ENCODE data around the gene ACTN1.

Gene ACTN1

DNA sequence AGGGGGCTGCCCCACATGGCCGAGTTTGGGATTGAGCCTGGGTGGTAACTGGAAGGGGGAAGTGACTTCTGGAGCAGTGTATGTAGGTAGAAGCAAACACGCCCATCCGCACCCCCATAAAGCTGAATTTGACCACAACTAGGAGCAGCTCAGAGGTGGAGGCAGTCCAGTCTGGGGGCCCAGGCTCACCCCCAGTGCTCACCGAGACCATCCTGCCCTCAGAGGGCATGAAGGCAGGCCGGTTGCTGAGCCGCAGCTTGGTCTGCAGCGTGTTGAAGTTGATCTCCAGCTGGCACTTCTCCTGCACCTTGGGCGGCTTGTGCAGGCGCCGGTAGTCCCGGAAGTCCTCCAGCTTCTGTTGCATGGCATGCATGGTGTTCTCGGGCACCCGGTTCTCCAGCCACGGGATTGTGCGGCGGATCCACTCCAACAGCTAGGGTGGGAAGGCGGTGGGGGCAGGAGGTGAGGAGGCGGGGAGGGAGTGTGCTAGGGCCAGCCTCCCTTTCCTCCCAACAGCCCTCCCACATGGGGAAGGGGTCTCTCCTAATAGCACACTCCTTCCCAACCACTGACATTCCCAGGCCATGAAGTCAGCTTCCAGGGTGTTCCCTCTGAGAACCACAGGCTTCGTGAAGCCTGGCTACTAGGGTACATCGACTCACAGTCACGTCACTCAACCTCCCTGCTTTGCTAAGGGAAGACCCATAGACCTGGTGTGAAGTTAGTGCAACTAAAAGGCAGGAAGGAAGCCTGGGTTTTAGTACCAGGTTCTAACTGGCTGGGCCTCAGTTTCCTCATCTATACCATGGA lies 87.0 kb downstream of the ACTN1 start:
- DNase-seq (ENCODE audit: low read depth in 2 of 2) = no peak

DNA sequence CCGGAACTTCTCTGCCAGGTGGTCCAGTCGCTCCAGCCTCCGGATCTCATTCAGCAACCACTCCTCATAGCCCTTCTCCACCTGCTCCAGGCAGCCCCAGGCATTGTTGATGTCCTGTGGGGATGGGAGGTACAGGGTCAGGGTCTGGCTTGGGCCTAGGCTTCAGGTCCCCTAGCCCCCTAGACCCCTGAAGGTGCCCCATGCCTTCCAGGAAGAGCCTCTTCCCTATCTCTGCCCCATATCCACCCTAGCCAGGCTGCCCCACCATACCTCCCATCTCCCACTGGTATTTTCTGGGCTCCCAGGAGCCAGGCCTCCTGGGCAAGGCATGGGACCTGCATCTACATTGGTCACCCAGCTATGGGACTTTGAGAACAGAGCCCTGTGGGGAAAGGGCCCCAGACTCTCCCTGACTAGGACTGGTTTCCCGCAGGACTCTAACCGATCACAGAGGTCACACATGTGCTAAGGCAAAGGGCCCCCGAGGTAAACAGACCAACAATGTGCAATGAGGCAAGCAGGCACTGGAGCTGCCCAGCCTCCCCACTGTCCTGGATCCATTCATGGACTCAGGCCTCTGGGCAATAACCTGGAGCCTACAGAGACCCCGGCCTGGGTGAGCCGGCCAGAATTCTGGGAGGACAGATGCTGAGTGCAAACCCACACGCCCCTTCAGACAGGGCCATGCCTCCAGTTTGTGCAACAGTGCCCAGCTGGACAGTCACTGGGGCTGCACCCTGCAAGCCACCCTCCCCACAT lies 88.8 kb downstream of the ACTN1 start:
- DNase-seq (ENCODE audit: low read depth in 2 of 2) = no peak

DNA sequence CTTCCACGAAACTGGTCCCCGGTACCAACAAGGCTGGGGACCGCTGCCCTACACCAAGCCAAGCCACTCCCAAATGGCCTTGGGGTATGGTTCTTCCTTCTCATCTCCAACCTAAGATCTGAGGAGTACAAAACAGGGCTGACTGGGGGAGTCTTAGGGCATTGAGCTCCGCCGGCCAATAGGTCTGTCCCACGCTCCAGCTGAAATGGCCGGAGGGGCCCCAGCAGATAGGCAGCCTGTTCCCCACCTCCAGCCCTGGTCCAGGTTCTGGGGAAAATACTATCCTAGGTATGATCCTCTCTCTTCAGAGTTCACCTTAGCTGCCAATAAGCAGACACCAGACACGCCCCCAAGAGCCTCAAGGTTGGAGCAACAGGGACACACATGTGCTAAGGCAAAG lies 90.2 kb downstream of the ACTN1 start:
- no peak for DNase-seq (ENCODE audit: low read depth in 2 of 2)

DNA sequence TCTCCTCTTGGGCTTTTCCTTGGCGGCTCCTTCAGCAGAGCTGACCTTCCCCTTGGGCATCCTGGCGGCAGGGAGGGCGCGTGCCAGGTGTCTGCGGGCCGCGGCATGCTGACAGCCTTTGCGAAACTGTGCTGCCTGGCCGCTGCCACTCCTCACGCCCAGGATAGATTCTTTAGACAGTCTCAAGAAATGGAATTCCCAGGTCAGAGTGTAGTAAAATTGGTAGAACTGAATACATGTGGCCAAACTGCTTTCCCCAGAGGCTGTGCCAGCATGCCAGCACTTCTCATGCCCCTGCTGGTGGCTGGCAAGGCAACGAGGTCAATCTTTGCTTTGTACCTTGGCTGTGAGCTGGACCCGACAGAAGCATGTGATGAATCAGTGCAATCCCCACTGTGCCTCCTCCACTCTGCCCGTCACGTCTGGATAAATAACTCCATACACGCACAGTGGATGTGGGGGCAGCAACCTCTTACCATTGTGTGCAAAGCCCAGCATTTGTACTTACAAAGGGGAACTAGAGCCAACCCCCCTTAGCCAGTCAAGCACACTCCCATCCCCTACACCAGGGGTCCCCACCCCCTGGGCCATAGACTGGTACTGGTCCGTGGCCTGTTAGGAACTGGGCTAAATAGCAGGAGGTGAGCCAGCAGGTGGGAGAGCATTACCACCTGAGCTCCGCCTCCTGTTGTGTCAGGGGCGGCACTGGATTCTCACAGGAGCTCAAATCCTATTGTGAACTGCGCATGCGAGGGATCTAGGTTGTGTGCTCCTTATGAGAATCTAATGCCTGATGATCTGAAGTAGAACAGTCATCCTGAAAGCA lies 90.9 kb downstream of the ACTN1 start:
- DNase-seq (ENCODE audit: low read depth in 2 of 2) = no peak

DNA sequence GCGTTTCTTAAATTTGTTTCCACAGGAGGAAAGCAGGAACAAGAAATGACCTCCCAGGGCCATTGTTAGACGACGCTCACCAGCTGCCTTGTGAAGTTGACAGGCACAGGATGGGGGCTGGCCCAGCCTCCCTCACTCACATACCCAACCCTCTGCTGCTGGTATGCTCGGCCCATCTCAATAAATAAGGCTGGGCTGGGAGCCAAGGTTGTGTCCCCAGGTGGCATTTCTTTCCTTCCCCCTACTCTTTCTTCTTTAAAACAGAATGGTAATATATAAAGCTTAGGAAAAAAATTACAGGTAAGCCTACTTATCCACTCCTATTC lies 93.0 kb downstream of the ACTN1 start:
- no peak for DNase-seq (ENCODE audit: low read depth in 2 of 2)

DNA sequence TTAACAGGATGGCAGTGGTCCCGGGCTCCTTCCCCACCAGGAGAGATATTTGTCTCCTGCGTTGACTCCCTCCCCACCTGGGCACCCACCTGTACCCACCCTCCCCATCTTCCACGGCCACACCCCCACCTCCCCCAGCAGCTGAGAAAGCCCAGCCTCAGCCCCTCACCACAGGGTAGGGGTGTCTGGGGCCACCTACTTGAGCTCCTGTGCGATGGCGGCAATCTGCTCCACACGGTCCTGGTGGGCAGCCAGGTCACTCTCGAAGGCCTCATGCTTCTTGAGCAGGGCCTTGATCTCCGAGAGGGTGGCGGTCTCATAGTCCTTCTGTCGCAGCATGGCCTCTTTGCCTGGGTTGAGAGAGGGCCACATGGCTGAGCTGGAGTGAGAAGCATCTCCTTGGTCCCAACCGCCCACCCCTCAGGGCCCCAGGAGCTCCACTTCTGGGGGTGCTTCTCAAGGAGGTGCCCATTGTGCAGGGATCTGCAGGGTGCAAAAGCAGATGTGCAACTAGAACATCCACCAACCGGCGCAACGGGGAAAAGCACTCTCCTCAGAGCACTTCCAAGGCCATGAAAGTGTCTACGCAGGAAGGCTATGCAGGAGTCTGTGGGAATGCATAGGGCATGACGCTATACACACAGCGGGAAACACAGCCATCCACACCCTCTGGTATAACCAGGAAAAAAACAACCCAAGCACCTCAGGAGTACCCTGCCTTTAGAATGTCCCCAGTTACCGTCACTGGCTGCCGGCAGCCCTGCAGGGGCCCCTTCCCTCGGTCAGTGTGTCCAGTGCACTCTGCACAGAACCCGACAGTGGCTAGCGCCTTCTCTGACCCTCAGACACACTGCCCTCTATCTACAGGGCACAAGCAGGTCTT lies 93.6 kb downstream of the ACTN1 start:
- no peak for DNase-seq (ENCODE audit: low read depth in 2 of 2)

DNA sequence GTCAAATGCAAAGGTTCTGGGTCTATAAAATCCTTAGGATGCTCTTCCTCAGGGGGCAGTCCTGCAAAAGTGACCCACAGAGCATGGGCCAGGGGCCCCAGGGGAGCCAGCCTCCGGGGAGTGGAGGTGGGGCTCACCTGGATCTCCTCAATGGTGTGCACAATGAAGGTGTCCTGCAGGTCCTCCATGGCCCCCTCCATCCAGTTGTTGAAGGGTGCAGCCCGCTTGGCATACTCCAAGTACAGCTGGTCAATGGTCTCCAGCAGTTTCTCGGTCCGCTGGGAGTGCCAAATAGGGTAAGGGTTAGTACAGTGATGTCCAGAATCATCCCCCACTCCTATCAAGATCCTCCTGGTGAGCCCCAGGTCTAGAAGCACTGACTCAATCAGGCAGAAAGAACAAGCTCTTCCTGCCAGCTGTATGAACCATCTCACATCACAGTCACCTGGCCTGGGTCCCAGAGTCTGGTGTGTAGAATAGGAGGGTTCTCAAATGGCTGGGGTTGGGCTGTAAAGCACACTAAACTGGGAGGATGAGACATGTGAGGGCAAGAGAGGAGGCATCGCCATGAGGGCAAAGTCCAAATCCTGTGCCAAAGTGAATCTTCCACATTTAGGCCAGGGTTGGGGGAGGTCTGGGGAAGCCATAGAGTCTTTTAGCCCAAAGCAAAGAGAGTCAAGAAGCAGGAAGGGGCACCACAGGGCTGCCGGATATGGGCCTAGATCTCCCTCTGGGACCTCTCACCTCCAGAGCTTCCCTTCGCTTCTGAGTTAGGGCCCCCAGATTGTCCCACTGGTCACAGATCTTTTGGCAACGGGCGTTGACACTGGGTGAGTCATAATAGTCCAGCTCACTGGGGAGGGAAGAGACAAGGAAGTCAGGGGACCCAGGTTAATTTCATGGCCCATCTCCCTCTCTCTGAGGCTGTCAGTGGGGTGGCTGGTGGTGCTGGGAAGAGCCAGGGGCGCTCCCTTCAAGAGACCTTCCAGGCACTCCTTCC lies 94.8 kb downstream of the ACTN1 start:
- DNase-seq (ENCODE audit: low read depth in 2 of 2) = peak; percentile 40 to 43

DNA sequence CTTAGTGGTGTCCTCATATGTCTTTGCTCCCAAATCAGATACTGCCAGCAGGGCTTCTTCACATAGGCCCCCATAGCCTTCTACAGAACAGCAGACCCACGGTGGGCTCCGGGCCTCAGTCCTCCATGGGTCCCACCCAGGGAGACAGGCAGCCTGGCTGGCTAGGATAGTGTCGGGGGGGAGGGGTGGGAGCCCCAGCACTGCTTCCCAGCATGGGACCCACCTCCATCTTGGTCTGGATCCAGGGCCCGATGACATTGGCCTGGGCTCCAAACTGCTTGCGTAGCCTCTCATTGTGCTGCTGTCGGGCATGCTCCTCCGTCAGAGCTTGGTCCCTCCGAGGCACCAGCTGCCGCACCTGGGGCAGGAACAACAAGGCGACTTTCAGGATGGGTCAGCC lies 96.9 kb downstream of the ACTN1 start:
- DNase-seq (ENCODE audit: low read depth in 2 of 2) = no peak

DNA sequence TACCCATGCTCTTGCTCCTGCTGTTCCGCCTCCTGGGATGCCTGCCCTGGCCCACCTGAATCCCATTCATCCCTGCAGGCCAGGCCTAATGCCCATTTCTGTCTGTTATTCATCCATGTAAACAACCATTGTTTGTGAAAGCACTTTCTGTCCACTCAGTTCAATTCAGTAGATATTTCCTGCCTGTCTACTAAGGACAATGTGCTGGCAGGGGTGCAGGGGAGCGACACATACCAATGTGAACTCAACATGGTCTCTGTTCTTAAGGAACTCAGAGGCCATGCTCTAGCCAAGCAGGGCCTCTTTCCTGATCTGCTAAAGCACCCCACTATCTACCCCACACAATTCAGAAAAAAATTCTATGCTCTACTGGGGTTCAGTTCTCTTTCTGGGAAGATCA lies 97.7 kb downstream of the ACTN1 start:
- no peak for DNase-seq (ENCODE audit: low read depth in 2 of 2)

DNA sequence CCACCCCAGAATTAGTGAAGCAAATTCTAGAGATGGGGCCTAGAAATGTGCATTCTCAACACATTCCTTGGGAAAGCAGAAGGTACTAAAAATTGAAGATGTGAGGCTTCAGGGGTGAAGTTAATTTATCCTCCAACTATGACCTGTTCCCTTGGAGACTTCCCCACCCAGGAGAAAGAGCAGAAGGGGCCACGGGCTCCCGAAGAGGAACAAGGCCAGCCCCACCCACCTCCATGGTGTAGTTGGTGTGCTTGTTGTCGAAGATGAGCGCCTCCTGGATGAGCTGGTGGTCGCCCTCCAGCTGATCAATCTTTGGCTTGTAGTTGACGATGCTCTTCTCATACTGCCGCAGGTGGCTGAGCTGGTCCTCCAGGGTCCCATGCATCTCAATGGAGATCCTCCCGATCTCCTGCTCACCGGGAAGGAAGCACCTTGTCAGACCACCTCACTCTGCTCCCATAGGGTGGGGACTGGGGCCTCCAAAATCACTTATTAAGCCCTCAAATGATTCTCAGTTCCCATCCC lies 98.5 kb downstream of the ACTN1 start:
- no peak for DNase-seq (ENCODE audit: low read depth in 2 of 2)

DNA sequence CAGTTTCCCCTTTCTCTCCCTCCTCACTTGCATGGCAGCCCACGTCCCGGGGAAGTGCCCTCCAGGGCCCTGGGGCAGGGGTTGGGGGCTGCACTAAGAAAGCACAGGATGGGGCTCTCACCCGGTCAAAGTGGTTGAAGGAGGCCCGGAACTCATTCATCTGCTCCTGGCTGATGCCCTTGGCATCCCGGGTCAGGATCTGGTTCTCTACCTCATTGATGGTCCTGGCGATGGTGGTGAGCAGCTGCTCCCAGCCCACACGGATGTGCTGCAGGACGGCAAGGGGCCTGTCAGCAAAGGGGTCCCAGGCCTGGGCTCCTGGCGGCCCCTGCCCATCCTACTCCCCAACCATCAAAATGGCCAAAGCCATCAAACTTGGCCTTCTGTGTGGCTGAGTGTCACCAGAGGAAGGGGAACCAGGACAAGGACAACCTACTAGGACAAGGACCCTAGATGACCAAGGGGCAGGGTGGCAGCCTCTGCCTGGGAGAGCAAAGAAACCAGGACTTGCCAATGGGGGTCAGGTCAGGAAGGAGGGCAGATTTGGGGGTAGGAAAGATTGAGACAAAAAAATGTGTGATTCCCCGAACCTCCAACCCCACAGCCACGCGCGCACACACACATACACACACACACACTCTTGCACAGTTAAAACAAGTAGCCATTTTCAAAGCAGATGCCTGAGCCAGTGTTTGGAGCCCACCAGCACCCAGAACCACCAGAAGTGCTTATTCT lies 99.1 kb downstream of the ACTN1 start:
- no peak for DNase-seq (ENCODE audit: low read depth in 2 of 2)

DNA sequence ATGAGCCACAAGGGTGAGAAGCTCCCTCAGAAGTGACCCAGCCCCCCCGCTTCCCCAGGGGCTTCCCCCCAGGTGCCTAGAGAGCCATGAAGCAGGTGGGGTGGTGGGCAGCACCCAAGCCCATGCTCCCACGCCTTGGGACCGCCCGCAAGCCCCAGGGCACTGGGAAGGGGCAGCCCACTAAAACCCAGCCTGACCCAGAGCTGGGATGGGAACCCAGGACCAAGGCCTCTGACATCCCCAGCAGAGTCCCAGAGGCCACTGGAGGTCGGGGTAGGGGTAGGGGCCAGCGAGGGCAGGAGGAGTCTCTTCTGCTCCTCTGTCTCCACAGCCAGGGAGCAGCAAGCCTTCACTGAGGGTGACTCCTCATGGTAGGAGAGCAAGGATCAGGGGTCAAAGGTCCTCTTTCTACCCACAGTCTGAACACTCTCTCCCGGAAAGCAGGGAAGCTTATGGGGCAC lies 99.8 kb downstream of the ACTN1 start:
- DNase-seq (ENCODE audit: low read depth in 2 of 2) = no peak

DNA sequence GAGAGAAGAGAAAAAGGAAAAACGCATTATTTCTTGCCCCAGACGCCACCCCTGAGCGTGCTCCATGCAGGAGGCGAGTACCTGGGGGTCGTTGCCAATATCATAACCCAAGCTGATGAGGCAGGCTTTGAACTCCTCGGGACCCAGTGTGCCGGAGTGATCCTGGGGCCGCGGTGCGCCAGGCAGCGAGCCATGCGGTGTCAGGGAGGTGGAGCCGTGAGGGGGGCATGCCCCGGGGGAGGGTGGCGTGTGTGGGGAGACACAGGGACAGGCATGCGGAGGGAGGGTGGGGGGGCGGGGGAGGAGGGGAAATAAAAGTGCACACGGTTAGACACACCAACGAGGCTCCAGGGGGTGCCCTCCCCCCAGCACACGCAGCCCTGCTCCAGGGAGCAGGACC lies 100.2 kb downstream of the ACTN1 start:
- no peak for DNase-seq (ENCODE audit: low read depth in 2 of 2)

DNA sequence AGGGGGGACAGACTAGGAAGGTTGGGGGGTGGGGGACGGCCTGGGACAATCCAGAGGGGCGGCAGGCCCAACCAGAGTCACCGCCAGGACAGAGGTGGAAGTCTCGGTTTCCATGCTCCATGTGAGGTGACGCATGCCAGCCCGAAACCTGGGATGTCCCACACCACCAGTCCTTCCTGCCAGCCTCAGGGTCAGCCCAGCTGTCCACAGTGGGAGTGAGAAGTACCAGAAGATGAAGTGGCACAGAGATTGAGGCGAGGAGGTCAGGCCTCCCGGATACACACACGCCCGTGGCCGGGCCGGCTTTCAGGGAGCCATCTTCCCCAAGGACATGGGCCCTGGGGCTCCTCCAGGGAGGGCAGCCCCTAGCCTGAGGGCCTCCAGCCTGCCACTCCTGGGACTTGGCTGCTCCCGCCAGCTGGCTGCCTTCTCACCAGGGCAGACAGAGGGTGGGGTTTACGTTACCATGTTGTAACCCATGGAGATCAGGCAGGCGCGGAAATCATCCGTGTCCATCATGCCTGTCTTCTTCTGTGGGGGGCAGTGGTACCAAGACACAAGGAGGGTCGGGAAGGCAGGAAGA lies 101.0 kb downstream of the ACTN1 start:
- DNase-seq (ENCODE audit: low read depth in 2 of 2) = no peak

DNA sequence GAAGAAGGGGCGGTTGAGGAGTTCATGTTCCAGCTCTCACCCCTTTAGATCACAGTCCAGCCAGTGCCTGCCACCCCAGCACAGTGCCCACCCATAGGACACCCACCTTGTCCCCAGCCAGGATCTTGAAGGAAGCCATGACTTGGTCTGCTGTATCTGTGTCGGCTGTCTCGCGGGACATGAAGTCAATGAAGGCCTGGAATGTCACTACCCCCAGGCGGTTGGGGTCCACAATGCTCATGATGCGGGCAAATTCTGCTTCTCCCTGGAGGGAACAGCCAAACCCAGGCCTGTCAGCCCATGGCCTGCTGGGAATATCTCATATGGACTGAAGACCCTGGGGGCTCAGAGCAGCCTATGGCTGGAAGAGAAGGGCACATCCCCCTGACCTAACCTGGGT lies 102.1 kb downstream of the ACTN1 start:
- DNase-seq (ENCODE audit: low read depth in 2 of 2) = no peak

DNA sequence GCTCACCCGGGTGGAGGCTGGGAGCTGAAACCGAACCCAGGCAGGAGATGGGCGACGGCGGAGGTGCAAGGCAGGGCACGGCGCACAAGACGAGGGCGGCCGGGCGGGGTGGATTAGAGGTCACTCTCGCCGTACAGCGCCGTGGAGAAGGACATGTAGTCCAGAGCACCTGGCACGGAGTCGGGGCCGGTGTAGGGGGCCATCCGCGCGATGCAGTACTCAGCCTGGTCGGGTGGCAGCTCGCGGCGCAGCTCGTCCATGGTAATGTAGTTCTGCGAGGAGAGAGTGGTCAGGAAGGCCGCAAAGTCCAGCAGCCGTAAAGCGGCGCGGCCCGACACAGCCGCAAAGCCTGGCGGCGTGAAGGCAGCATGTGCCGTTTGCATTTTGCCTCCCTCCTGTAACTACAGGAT lies 104.4 kb downstream of the ACTN1 start:
- DNase-seq (ENCODE audit: low read depth in 2 of 2) = no peak

DNA sequence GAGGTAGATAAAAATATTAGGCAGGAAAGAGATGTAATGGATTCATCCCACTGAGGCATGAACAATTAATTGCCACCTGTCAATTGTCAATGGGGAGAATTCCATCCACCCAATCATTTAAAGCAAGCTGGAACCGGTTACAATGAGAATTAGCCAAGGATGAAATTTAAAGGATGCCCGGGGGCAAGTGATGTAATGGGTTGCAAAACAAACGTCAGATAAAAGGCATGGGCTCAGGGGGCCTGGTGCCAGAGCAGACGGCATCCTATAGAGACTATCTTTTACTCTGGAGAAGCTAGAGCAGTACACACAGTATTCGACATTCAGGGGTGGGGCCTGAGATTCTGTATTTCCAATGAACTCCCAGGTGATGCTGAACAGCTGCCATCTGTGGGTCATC lies 105.7 kb downstream of the ACTN1 start:
- DNase-seq (ENCODE audit: low read depth in 2 of 2) = no peak

DNA sequence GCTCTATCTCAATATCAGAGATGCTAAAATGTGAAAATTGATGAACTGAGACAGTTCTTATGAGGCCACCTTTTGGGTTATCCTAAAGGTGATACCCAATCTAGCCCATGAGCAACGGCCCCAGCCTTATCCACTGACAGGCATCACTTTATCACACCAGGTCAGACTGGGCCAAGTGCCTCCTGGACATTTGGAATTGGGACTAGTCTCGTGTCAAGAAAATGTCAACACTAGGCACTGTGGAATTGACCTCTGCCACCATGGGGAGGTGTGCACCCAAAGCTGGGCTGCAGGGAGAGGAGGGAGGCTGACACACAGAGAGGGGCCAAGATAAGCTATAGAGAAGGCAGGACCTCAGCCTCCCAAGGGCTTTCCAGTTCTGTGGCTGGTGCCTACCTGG lies 107.7 kb downstream of the ACTN1 start:
- no peak for DNase-seq (ENCODE audit: low read depth in 2 of 2)

DNA sequence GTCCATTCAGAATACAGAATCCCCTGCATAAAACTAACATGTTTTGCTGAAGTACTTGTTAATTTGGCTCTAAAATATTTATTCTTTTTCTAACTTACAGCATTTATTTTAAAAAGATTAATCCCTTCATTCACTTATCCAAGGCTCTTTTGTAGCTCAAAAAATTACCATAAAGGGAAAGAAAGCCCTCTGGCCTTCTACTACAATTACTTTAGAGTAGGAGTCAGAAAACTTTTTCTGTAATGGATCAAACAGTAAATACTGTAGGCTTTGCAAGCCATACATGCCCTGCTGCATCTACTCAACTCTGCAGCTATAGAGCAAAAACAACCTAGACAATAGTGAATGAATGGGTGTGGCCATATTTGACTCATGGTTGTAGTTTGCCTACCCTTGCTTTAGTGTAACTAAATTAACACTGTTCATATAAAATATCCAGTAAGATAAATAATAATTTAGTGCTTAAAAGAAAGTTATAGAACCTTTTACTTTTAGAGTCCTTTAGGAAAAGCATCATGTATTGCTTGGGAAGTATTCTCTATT lies 112.0 kb downstream of the ACTN1 start:
- no peak for DNase-seq (ENCODE audit: low read depth in 2 of 2)
